Spinal cord (tissue), 10 donors: ENCODE measurements around the gene APOBEC3A. TPM values are rescaled to one million over a fixed set of nuclear protein-coding genes. Genes with fewer than 3 reads are reported as not detected.
"Not testable (repeated sequence)": the region's sequence is repeated elsewhere in the genome, so short reads cannot be mapped to it uniquely, and the experiment has no call there.

ENCODE experiments used
- DNase-seq, 6 donors: peaks; one replicate each; pipeline versions ENCODE4 v3.0.0 to v3.0.0-alpha.2; 2013 to 2015; ENCODE audit warnings: low spot score in 6 of 6, low read depth in 4 of 6
- H3K27ac ChIP-seq: one replicate; pipeline ENCODE4 v1.5.1; 2013; ENCODE audit warnings: low read depth, low read length, control low read depth
- H3K27me3 ChIP-seq: one replicate; pipeline ENCODE4 v1.6.1; 2013; ENCODE audit warnings: low read length; ENCODE audit not compliant: control insufficient read depth, insufficient read depth
- H3K36me3 ChIP-seq: one replicate; pipeline ENCODE4 v1.6.1; 2013; ENCODE audit warnings: low read length; ENCODE audit not compliant: control insufficient read depth, insufficient read depth
- H3K4me1 ChIP-seq: one replicate; pipeline ENCODE4 v1.6.1; 2013; ENCODE audit warnings: low read length; ENCODE audit not compliant: control insufficient read depth, insufficient read depth
- H3K4me3 ChIP-seq: one replicate; pipeline ENCODE4 v1.5.1; 2013; ENCODE audit warnings: low read depth, low read length, control low read depth
- H3K9me3 ChIP-seq: one replicate; pipeline ENCODE4 v1.6.1; 2013; ENCODE audit warnings: low read length; ENCODE audit not compliant: control insufficient read depth, insufficient read depth
- WGBS: methylation state at CpG from one replicate; pipeline ENCODE4 v1.1.5; 2013; ENCODE audit warnings: missing lambda C conversion rate; ENCODE audit not compliant: insufficient coverage; 5-methylcytosine and 5-hydroxymethylcytosine counted together
- polyA plus RNA-seq, 2 donors: library from polyadenylated mRNA; unstranded; fragments of 120-200 nt; gene quantifications; one replicate each; pipeline ENCODE4 v1.2.1, GENCODE V29; 2013; ENCODE audit not compliant: insufficient read length in 2 of 2
- total RNA-seq, 2 donors: library from RNA; depleted of rRNA in 1 of 2; stranded (reverse); fragments of 120-200 nt in 1 of 2; fragments of >200 nt in 1 of 2; gene quantifications; one replicate each; pipeline versions ENCODE4 v1.2.3 to v1.2.4, GENCODE V29; 2013 to 2014
- donor health status: healthy.

The APOBEC3A gene
- total and polyA plus RNA-seq, 4 donors: 0.28 to 2.4 TPM; not detected in 2

GRCh38 chr22:38941488-38941987 is 15.9 kb upstream of the APOBEC3A start:
- 81% methylated on average over 8 of the region's 13 CpGs for WGBS
- Histone ChIP-seq H3K27ac (no peak overlapping the region), H3K36me3 (no peaks in the 10 kb centered on the region), H3K9me3 (no peaks in the 10 kb centered on the region), H3K27me3 (peaks cover 9% of the 10 kb centered on the region), H3K4me1 (no peaks in the 10 kb centered on the region), H3K4me3 (no peak overlapping the region)
- DNase-seq: no peak

- WGBS: 89% methylated on average over 5 of the region's 5 CpGs
- DNase-seq: no peak
- no peaks in the 10 kb centered on the region for H3K9me3 ChIP-seq
- H3K27ac ChIP-seq: no peak overlapping the region
- no peaks in the 10 kb centered on the region for H3K4me1 ChIP-seq
- peaks cover 9% of the 10 kb centered on the region for H3K27me3 ChIP-seq
- no peak overlapping the region for H3K4me3 ChIP-seq
- no peaks in the 10 kb centered on the region for H3K36me3 ChIP-seq
These were observed 14.7 kb upstream of the APOBEC3A start for GRCh38 chr22:38942702-38943101.

GRCh38 chr22:38943201-38943600 is 14.2 kb upstream of the APOBEC3A start:
- no peaks in the 10 kb centered on the region for H3K9me3 ChIP-seq
- H3K27me3 ChIP-seq: peaks cover 9% of the 10 kb centered on the region
- H3K36me3 ChIP-seq: no peaks in the 10 kb centered on the region
- H3K4me1 ChIP-seq: no peaks in the 10 kb centered on the region
- no peak overlapping the region for H3K4me3 ChIP-seq
- H3K27ac ChIP-seq: no peak overlapping the region
- DNase-seq: no peak
- WGBS: 47% methylated on average over 6 of the region's 9 CpGs

GRCh38 chr22:38943882-38944281 is 13.5 kb upstream of the APOBEC3A start:
- Histone ChIP-seq H3K9me3 (no peaks in the 10 kb centered on the region), H3K27me3 (peaks cover 9% of the 10 kb centered on the region), H3K36me3 (no peaks in the 10 kb centered on the region), H3K4me1 (no peaks in the 10 kb centered on the region), H3K27ac (no peak overlapping the region), H3K4me3 (no peak overlapping the region)
- DNase-seq: no peak
- WGBS: 100% methylated on average over 1 of the region's 3 CpGs

- peaks cover 9% of the 10 kb centered on the region for H3K27me3 ChIP-seq
- no peak overlapping the region for H3K27ac ChIP-seq
- H3K4me1 ChIP-seq: no peaks in the 10 kb centered on the region
- H3K4me3 ChIP-seq: no peak overlapping the region
- 89% methylated on average over 6 of the region's 7 CpGs for WGBS
- DNase-seq: no peak
- H3K36me3 ChIP-seq: no peaks in the 10 kb centered on the region
- H3K9me3 ChIP-seq: no peaks in the 10 kb centered on the region
These were observed 12.8 kb upstream of the APOBEC3A start for GRCh38 chr22:38944653-38945052.

- H3K4me3 ChIP-seq, H3K27ac ChIP-seq, H3K36me3 ChIP-seq, DNase-seq, H3K9me3 ChIP-seq, H3K4me1 ChIP-seq, H3K27me3 ChIP-seq: not testable (repeated sequence)
These were observed 11.6 kb upstream of the APOBEC3A start for GRCh38 chr22:38945706-38946338.

GRCh38 chr22:38946771-38947170 is 10.6 kb upstream of the APOBEC3A start:
- WGBS: 91% methylated on average over 4 of the region's 8 CpGs
- Histone ChIP-seq H3K4me1 (no peaks in the 10 kb centered on the region), H3K27ac (no peak overlapping the region), H3K4me3 (no peak overlapping the region), H3K9me3 (no peaks in the 10 kb centered on the region), H3K27me3 (peaks cover 9% of the 10 kb centered on the region), H3K36me3 (no peaks in the 10 kb centered on the region)
- no peak for DNase-seq

- H3K36me3 ChIP-seq: no peaks in the 10 kb centered on the region
- peaks cover 9% of the 10 kb centered on the region for H3K27me3 ChIP-seq
- H3K9me3 ChIP-seq: no peaks in the 10 kb centered on the region
- DNase-seq: no peak
- WGBS: 77% methylated on average over 8 of the region's 14 CpGs
- H3K4me1 ChIP-seq: no peaks in the 10 kb centered on the region
- no peak overlapping the region for H3K4me3 ChIP-seq
- no peak overlapping the region for H3K27ac ChIP-seq
These were observed 9.9 kb upstream of the APOBEC3A start for GRCh38 chr22:38947321-38948140.

- H3K27ac ChIP-seq: no peak overlapping the region
- H3K27me3 ChIP-seq: peaks cover 2% of the 10 kb centered on the region
- H3K4me1 ChIP-seq: no peaks in the 10 kb centered on the region
- H3K9me3 ChIP-seq: no peaks in the 10 kb centered on the region
- WGBS: 95% methylated on average over 4 of the region's 7 CpGs
- no peak overlapping the region for H3K4me3 ChIP-seq
- no peaks in the 10 kb centered on the region for H3K36me3 ChIP-seq
- no peak for DNase-seq
These were observed 9.0 kb upstream of the APOBEC3A start for GRCh38 chr22:38948181-38948940.
